ENCODE data around the gene GRIA4. TPM values are rescaled to one million over a fixed set of nuclear protein-coding genes. Genes with fewer than 3 reads are reported as not detected.

Gene GRIA4
- total and polyA plus RNA-seq, 2 donors (not counting 1 experiment from before 2014, with no cell fraction given) = not detected

DNA sequence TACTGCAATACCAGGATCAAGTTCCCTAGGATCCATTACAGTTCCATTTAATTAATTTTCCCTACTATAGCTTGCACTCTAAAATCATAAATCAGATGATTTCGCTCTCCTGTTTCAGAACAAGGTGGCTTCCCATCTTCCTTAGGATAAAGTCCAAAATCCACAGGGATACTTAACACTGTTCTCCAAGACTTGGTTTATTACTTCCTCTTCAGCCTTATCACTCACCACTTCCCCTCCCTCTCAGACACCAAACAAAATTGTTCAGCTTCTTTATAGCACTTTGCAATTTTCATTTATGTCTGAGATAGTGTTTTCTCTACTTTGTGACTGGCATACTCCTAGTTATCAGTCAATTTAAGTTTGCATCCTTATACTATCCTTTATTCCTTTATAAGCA, 124.6 kb downstream of the GRIA4 start:
- Mint-ChIP-seq H3K4me1 (no peaks in the 10 kb centered on the region), H3K9me3 (ENCODE audit: insufficient read depth) (peaks cover 2% of the 10 kb centered on the region), H3K27ac (no peak overlapping the region), H3K27me3 (no peaks in the 10 kb centered on the region), H3K4me3 (no peak overlapping the region)
- Histone ChIP-seq H3K4me2 (replicated peaks; ENCODE audit: low read depth, low read length, poor library complexity, severe bottlenecking) (no peak overlapping the region), H3K4me3 (ENCODE audit: control extremely low read depth in 1 of 5, extremely low read depth in 1 of 5, insufficient read depth in 1 of 5, low read depth in 2 of 5, low read length in 4 of 5) (no peak overlapping the region), H3K79me2 (ENCODE audit: control insufficient read depth, insufficient read depth, low read length) (no peaks in the 10 kb centered on the region), H3K27ac (ENCODE audit: low read length in 2 of 2) (no peak overlapping the region), H3K27me3 (replicated peaks in 1 of 4; ENCODE audit: control extremely low read depth in 1 of 4, control insufficient read depth in 3 of 4, insufficient read depth in 4 of 4, low read length in 3 of 4) (no peaks in the 10 kb centered on the region), H4K20me1 (ENCODE audit: control insufficient read depth, insufficient read depth, low read length, poor library complexity, severe bottlenecking) (no peaks in the 10 kb centered on the region), H2AFZ (ENCODE audit: insufficient read depth, low read depth, low read length, poor library complexity, severe bottlenecking) (no peak overlapping the region), H3K4me1 (ENCODE audit: control insufficient read depth in 2 of 2, insufficient read depth in 2 of 2, low read length in 2 of 2) (no peaks in the 10 kb centered on the region), H3K36me3 (replicated peaks in 1 of 2; ENCODE audit: control extremely low read depth in 1 of 2, control insufficient read depth in 1 of 2, extremely low read depth in 1 of 2, insufficient read depth in 2 of 2, low read length in 1 of 2) (no peaks in the 10 kb centered on the region), H3K9ac (ENCODE audit: low read length) (no peak overlapping the region), H3K9me3 (ENCODE audit: control extremely low read depth in 1 of 3, control insufficient read depth in 2 of 3, insufficient read depth in 1 of 3, low read length in 2 of 3) (peaks cover 0 to 1% (median 0%) of the 10 kb centered on the region in 3 donors)
- ATAC-seq (ENCODE audit: low read depth) = no peak
- intact Hi-C loops (cut with micrococcal nuclease) = no loop called here
- DNase-seq = no peak
- TF ChIP-seq CTCF (IDR thresholded peaks at IDR 0.05) = no peak
- no peak for TF ChIP-seq EZH2 (IDR thresholded peaks at IDR 0.05; ENCODE audit: borderline replicate concordance, insufficient read depth, low read depth, low read length, poor library complexity, severe bottlenecking)
- ChIA-PET POLR2A (no interaction called here), CTCF (no interaction called here)
- WGBS (ENCODE audit: insufficient coverage) = 92% methylated on average over 1 of the region's 1 CpG

- Histone ChIP-seq H4K20me1 (ENCODE audit: control insufficient read depth, insufficient read depth, low read length, poor library complexity, severe bottlenecking) (no peaks in the 10 kb centered on the region), H3K27ac (ENCODE audit: low read length in 2 of 2) (no peak overlapping the region), H3K27me3 (replicated peaks in 1 of 4; ENCODE audit: control extremely low read depth in 1 of 4, control insufficient read depth in 3 of 4, insufficient read depth in 4 of 4, low read length in 3 of 4) (no peaks in the 10 kb centered on the region), H3K4me1 (ENCODE audit: control insufficient read depth in 2 of 2, insufficient read depth in 2 of 2, low read length in 2 of 2) (no peaks in the 10 kb centered on the region), H3K79me2 (ENCODE audit: control insufficient read depth, insufficient read depth, low read length) (no peaks in the 10 kb centered on the region), H3K9me3 (ENCODE audit: control extremely low read depth in 1 of 3, control insufficient read depth in 2 of 3, insufficient read depth in 1 of 3, low read length in 2 of 3) (no peaks in the 10 kb centered on the region), H2AFZ (ENCODE audit: insufficient read depth, low read depth, low read length, poor library complexity, severe bottlenecking) (no peak overlapping the region), H3K36me3 (replicated peaks in 1 of 2; ENCODE audit: control extremely low read depth in 1 of 2, control insufficient read depth in 1 of 2, extremely low read depth in 1 of 2, insufficient read depth in 2 of 2, low read length in 1 of 2) (no peaks in the 10 kb centered on the region), H3K9ac (ENCODE audit: low read length) (no peak overlapping the region), H3K4me2 (replicated peaks; ENCODE audit: low read depth, low read length, poor library complexity, severe bottlenecking) (no peak overlapping the region), H3K4me3 (ENCODE audit: control extremely low read depth in 1 of 5, extremely low read depth in 1 of 5, insufficient read depth in 1 of 5, low read depth in 2 of 5, low read length in 4 of 5) (no peak overlapping the region)
- POLR2A ChIA-PET = no interaction called here
- H3K9me3 Mint-ChIP-seq (ENCODE audit: insufficient read depth) = no peaks in the 10 kb centered on the region
- WGBS (ENCODE audit: insufficient coverage) = no CpG with 5 or more reads among the region's 1 CpG
- CTCF ChIA-PET = no interaction called here
- ATAC-seq (ENCODE audit: low read depth) (no peak), DNase-seq (no peak)
- intact Hi-C loops (cut with micrococcal nuclease) = no loop called here
- H3K27me3 Mint-ChIP-seq = no peaks in the 10 kb centered on the region
- no peak overlapping the region for H3K27ac Mint-ChIP-seq
- no peak for TF ChIP-seq EZH2 (IDR thresholded peaks at IDR 0.05; ENCODE audit: borderline replicate concordance, insufficient read depth, low read depth, low read length, poor library complexity, severe bottlenecking)
- no peak for TF ChIP-seq CTCF (IDR thresholded peaks at IDR 0.05)
- H3K4me1 Mint-ChIP-seq = no peaks in the 10 kb centered on the region
- H3K4me3 Mint-ChIP-seq = no peak overlapping the region
Measured at GRCh38 chr11:105738251-105738650, 128.4 kb downstream of the GRIA4 start.

Data from B cell (primary cell).